ENCODE measurements around the gene FLAD1.

- TF ChIP-seq, protein P1, sequence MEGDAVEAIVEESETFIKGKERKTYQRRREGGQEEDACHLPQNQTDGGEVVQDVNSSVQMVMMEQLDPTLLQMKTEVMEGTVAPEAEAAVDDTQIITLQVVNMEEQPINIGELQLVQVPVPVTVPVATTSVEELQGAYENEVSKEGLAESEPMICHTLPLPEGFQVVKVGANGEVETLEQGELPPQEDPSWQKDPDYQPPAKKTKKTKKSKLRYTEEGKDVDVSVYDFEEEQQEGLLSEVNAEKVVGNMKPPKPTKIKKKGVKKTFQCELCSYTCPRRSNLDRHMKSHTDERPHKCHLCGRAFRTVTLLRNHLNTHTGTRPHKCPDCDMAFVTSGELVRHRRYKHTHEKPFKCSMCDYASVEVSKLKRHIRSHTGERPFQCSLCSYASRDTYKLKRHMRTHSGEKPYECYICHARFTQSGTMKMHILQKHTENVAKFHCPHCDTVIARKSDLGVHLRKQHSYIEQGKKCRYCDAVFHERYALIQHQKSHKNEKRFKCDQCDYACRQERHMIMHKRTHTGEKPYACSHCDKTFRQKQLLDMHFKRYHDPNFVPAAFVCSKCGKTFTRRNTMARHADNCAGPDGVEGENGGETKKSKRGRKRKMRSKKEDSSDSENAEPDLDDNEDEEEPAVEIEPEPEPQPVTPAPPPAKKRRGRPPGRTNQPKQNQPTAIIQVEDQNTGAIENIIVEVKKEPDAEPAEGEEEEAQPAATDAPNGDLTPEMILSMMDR (IDR thresholded peaks at IDR 0.05 in 2 of 3, conservative IDR thresholded peaks at IDR 0.05 in 1 of 3; ENCODE audit: borderline replicate concordance in 1 of 3, insufficient read depth in 1 of 3, low read depth in 2 of 3, low read length in 2 of 3), result no peak
- TF ChIP-seq SP1 (IDR thresholded peaks at IDR 0.05; ENCODE audit: low read depth), result no peak
- no peak for TF ChIP-seq FOSL1 (IDR thresholded peaks at IDR 0.05; ENCODE audit: low read depth)
- no peak for TF ChIP-seq TCF7L2 (IDR thresholded peaks at IDR 0.05; ENCODE audit: borderline replicate concordance, extremely low read depth, insufficient read depth, insufficient read length)
- TF ChIP-seq, protein P2, sequence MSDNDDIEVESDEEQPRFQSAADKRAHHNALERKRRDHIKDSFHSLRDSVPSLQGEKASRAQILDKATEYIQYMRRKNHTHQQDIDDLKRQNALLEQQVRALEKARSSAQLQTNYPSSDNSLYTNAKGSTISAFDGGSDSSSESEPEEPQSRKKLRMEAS (IDR thresholded peaks at IDR 0.05), result no peak
- no peak for TF ChIP-seq EZH2phosphoT487 (IDR thresholded peaks at IDR 0.05; ENCODE audit: borderline replicate concordance)
- TF ChIP-seq POLR2A (IDR thresholded peaks at IDR 0.05; ENCODE audit: borderline replicate concordance, extremely low read depth, insufficient read depth, insufficient read length), result no peak
- TF ChIP-seq RAD21 (IDR thresholded peaks at IDR 0.05; ENCODE audit: low read depth), result no peak
- no peak for TF ChIP-seq POLR2AphosphoS5 (IDR thresholded peaks at IDR 0.05; ENCODE audit: low read depth, low read length)
- no peak for TF ChIP-seq ZFX (IDR thresholded peaks at IDR 0.05)
- TF ChIP-seq SIN3A (IDR thresholded peaks at IDR 0.05; ENCODE audit: low read depth), result no peak
- no peak for TF ChIP-seq CBX3 (IDR thresholded peaks at IDR 0.05; ENCODE audit: low read depth)
- TF ChIP-seq, protein P3, sequence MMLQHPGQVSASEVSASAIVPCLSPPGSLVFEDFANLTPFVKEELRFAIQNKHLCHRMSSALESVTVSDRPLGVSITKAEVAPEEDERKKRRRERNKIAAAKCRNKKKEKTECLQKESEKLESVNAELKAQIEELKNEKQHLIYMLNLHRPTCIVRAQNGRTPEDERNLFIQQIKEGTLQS (IDR thresholded peaks at IDR 0.05), result no peak
- no peak for TF ChIP-seq ZNF274 (IDR thresholded peaks at IDR 0.05; ENCODE audit: low read depth, low read length)
Measured at GRCh38 chr1:155001425-155001674, 18.2 kb downstream of the FLAD1 start.

All from HCT116 (cell line).